ENCODE measurements around the gene PIK3R6. TPM values are rescaled to one million over a fixed set of nuclear protein-coding genes. Genes with fewer than 3 reads are reported as not detected.

Gene PIK3R6
- polyA plus RNA-seq, 1 of the 3 experiments (the other 2 are of a cell fraction) = 0.03 TPM

- TF ChIP-seq RAD21 (IDR thresholded peaks at IDR 0.05; ENCODE audit: low read length) (no peak), SMC3 (IDR thresholded peaks at IDR 0.05; ENCODE audit: low read depth, low read length) (no peak), MAX (IDR thresholded peaks at IDR 0.05; ENCODE audit: low read depth) (no peak), FOXM1 (IDR thresholded peaks at IDR 0.05; ENCODE audit: low read depth) (no peak)
These were observed 49.4 kb downstream of the PIK3R6 start (continued) for GRCh38 chr17:8818047-8818446.

GRCh38 chr17:8806926-8807550, 60.4 kb downstream of the PIK3R6 start:
- H3K4me1 ChIP-seq (ENCODE audit: control insufficient read depth in 1 of 2, insufficient read depth in 2 of 2, low read depth in 1 of 2, low read length in 1 of 2) = no peaks in the 10 kb centered on the region
- POLR2A ChIA-PET = no interaction called here
- H3K4me3 ChIP-seq (ENCODE audit: low read depth in 2 of 2, low read length in 1 of 2) = no peak overlapping the region
- no peaks in the 10 kb centered on the region for H3K9me2 ChIP-seq
- no peak overlapping the region for H3K9ac ChIP-seq
- 13% methylated on average over 4 of the region's 4 CpGs for WGBS (ENCODE audit: low lambda C conversion rate)
- no peaks in the 10 kb centered on the region for H3K9me3 ChIP-seq
- CTCF ChIA-PET = interaction anchor here (1.3 to 1.5 kb wide), 4 partner anchors 21 to 396 kb away, joined by 3 to 6 read pairs (median 5); no protein-coding TSS in a partner anchor
- H3K36me3 ChIP-seq (replicated peaks in 1 of 2; ENCODE audit: control insufficient read depth in 1 of 2, insufficient read depth in 2 of 2, low read length in 1 of 2) = no peaks in the 10 kb centered on the region
- no peak overlapping the region for H2AFZ ChIP-seq (ENCODE audit: low read depth)
- no peaks in the 10 kb centered on the region for H3F3A ChIP-seq (replicated peaks; ENCODE audit: insufficient read depth)
- H3K79me2 ChIP-seq (ENCODE audit: insufficient read depth) = no peaks in the 10 kb centered on the region
- no peak for DNase-seq
- H3K27ac ChIP-seq (ENCODE audit: low read depth in 2 of 2, low read length in 1 of 2) = no peak overlapping the region
- H4K20me1 ChIP-seq (ENCODE audit: insufficient read depth) = no peaks in the 10 kb centered on the region
- peaks cover 25% of the 10 kb centered on the region for H3K27me3 ChIP-seq (ENCODE audit: insufficient read depth)
- no peak overlapping the region for H3K4me2 ChIP-seq
- TF ChIP-seq REST (IDR thresholded peaks at IDR 0.05; ENCODE audit: low read depth, low read length) = no peak
- TF ChIP-seq CHD2 (IDR thresholded peaks at IDR 0.05; ENCODE audit: low read length, partially characterized antibody) = no peak
- TF ChIP-seq GABPA (IDR thresholded peaks at IDR 0.05; ENCODE audit: low read depth) = peak; percentile 27; the same call in 1 of the 2 replicates
- no peak for TF ChIP-seq IRF3 (IDR thresholded peaks at IDR 0.05; ENCODE audit: low read depth, low read length)
